ENCODE results near the gene SCLT1. TPM values are rescaled to one million over a fixed set of nuclear protein-coding genes. Genes with fewer than 3 reads are reported as not detected.

SCLT1 gene
- polyA plus RNA-seq, 1 donor (not counting 4 experiments of a cell fraction or from before 2014, with no cell fraction given) = 5.8 TPM

GRCh38 chr4:129040471-129040870 lies 52.9 kb downstream of the SCLT1 start:
- Histone ChIP-seq H3K9me1 (ENCODE audit: control insufficient read depth, extremely low read depth, insufficient read depth, low read length) (no peaks in the 10 kb centered on the region), H3K9me3 (ENCODE audit: control insufficient read depth, low read depth, low read length) (no peaks in the 10 kb centered on the region), H3K4me1 (ENCODE audit: control insufficient read depth, extremely low read depth, insufficient read depth, low read length) (no peaks in the 10 kb centered on the region), H4K20me1 (ENCODE audit: control insufficient read depth, extremely low read depth, insufficient read depth, low read length) (no peaks in the 10 kb centered on the region), H3K4me2 (ENCODE audit: control insufficient read depth, extremely low read depth, insufficient read depth, low read depth, low read length) (no peak overlapping the region), H3K27ac (ENCODE audit: control insufficient read depth, insufficient read depth, low read length) (no peak overlapping the region), H3K27me3 (ENCODE audit: control insufficient read depth, extremely low read depth, insufficient read depth, low read length) (no peaks in the 10 kb centered on the region), H3K79me2 (ENCODE audit: control insufficient read depth, insufficient read depth, low read length) (no peaks in the 10 kb centered on the region), H3K4me3 (ENCODE audit: control insufficient read depth in 2 of 3, extremely low read depth in 1 of 3, insufficient read depth in 2 of 3, low read depth in 1 of 3, low read length in 3 of 3) (no peak overlapping the region), H3K9ac (ENCODE audit: control insufficient read depth, extremely low read depth, insufficient read depth, low read length) (no peak overlapping the region), H2AFZ (ENCODE audit: control insufficient read depth, low read length) (no peak overlapping the region), H3K36me3 (ENCODE audit: control insufficient read depth in 2 of 2, extremely low read depth in 1 of 2, insufficient read depth in 2 of 2, low read length in 2 of 2) (no peaks in the 10 kb centered on the region)
- dilution Hi-C loops (cut with MboI; ENCODE audit: extremely low pct_ligation_motif_present, low sequenced_read_pairs) = no loop called here
- TF ChIP-seq CTCF (optimal IDR thresholded peaks at IDR 0.05 in 1 of 3, IDR thresholded peaks at IDR 0.05 in 1 of 3, conservative IDR thresholded peaks at IDR 0.05 in 1 of 3; ENCODE audit: extremely low read depth in 1 of 3, insufficient read depth in 2 of 3, low read length in 3 of 3) (no peak), EZH2 (IDR thresholded peaks at IDR 0.05; ENCODE audit: low read length) (no peak)
- DNase-seq (ENCODE audit: low read depth, low spot score) (no peak), FAIRE-seq (no peak)

- H3K27me3 ChIP-seq (ENCODE audit: control insufficient read depth, extremely low read depth, insufficient read depth, low read length) = no peaks in the 10 kb centered on the region
- H3K36me3 ChIP-seq (ENCODE audit: control insufficient read depth in 2 of 2, extremely low read depth in 1 of 2, insufficient read depth in 2 of 2, low read length in 2 of 2) = no peaks in the 10 kb centered on the region
- no peaks in the 10 kb centered on the region for H3K4me1 ChIP-seq (ENCODE audit: control insufficient read depth, extremely low read depth, insufficient read depth, low read length)
- dilution Hi-C loops (cut with MboI; ENCODE audit: extremely low pct_ligation_motif_present, low sequenced_read_pairs) = no loop called here
- no peak overlapping the region for H3K9ac ChIP-seq (ENCODE audit: control insufficient read depth, extremely low read depth, insufficient read depth, low read length)
- H4K20me1 ChIP-seq (ENCODE audit: control insufficient read depth, extremely low read depth, insufficient read depth, low read length) = no peaks in the 10 kb centered on the region
- H3K79me2 ChIP-seq (ENCODE audit: control insufficient read depth, insufficient read depth, low read length) = no peaks in the 10 kb centered on the region
- H3K9me3 ChIP-seq (ENCODE audit: control insufficient read depth, low read depth, low read length) = no peaks in the 10 kb centered on the region
- no peak for TF ChIP-seq EZH2 (IDR thresholded peaks at IDR 0.05; ENCODE audit: low read length)
- no peak for TF ChIP-seq CTCF (optimal IDR thresholded peaks at IDR 0.05 in 1 of 3, IDR thresholded peaks at IDR 0.05 in 1 of 3, conservative IDR thresholded peaks at IDR 0.05 in 1 of 3; ENCODE audit: extremely low read depth in 1 of 3, insufficient read depth in 2 of 3, low read length in 3 of 3)
- H3K27ac ChIP-seq (ENCODE audit: control insufficient read depth, insufficient read depth, low read length) = no peak overlapping the region
- H2AFZ ChIP-seq (ENCODE audit: control insufficient read depth, low read length) = no peak overlapping the region
- H3K4me3 ChIP-seq (ENCODE audit: control insufficient read depth in 2 of 3, extremely low read depth in 1 of 3, insufficient read depth in 2 of 3, low read depth in 1 of 3, low read length in 3 of 3) = no peak overlapping the region
- H3K4me2 ChIP-seq (ENCODE audit: control insufficient read depth, extremely low read depth, insufficient read depth, low read depth, low read length) = no peak overlapping the region
- H3K9me1 ChIP-seq (ENCODE audit: control insufficient read depth, extremely low read depth, insufficient read depth, low read length) = no peaks in the 10 kb centered on the region
- DNase-seq (ENCODE audit: low read depth, low spot score) = no peak
- FAIRE-seq = no peak
These were observed 56.2 kb downstream of the SCLT1 start for GRCh38 chr4:129037093-129037492.

Measured in keratinocyte (primary cell).